22Rv1 (cell line): ENCODE data around the gene FHAD1.

ENCODE experiments used
- H3K27ac ChIP-seq: fragments of 450-650 bp; 2 replicates; pipeline ENCODE4 v1.5.1; 2017
- CTCF ChIP-seq: fragments of 450-650 bp; IDR thresholded peaks from 2 replicates; pipeline ENCODE4 v1.5.1; 2017; ENCODE audit warnings: mild to moderate bottlenecking
- ZFX ChIP-seq: fragments of 450-650 bp; IDR thresholded peaks from 2 replicates; pipeline ENCODE4 v1.6.1; 2017; ENCODE audit warnings: antibody characterized with exemption, borderline replicate concordance

Gene FHAD1

GRCh38 chr1:15205586-15206346 lies 41.3 kb upstream of the FHAD1 start:
- TF ChIP-seq ZFX, result no peak
- TF ChIP-seq CTCF, result no peak
- H3K27ac ChIP-seq, result no peak overlapping the region

- no peak overlapping the region for H3K27ac ChIP-seq
- TF ChIP-seq ZFX (no peak), CTCF (no peak)
These were observed 40.5 kb upstream of the FHAD1 start for GRCh38 chr1:15206418-15207030.

- no peak overlapping the region for H3K27ac ChIP-seq
- TF ChIP-seq ZFX (no peak), CTCF (no peak)
These were observed 39.8 kb upstream of the FHAD1 start for GRCh38 chr1:15207031-15207828.

GRCh38 chr1:15207829-15208429 lies 39.1 kb upstream of the FHAD1 start:
- H3K27ac ChIP-seq, result no peak overlapping the region
- TF ChIP-seq CTCF (no peak), ZFX (no peak)

GRCh38 chr1:15210651-15211375 lies 36.2 kb upstream of the FHAD1 start:
- H3K27ac ChIP-seq, result no peak overlapping the region
- no peak for TF ChIP-seq ZFX
- no peak for TF ChIP-seq CTCF

GRCh38 chr1:15211424-15211823 lies 35.6 kb upstream of the FHAD1 start:
- TF ChIP-seq CTCF (no peak), ZFX (no peak)
- H3K27ac ChIP-seq, result no peak overlapping the region
